GM21528 (cell line): ENCODE data around the gene NOTUM.

Experiments
- ATAC-seq: cut with Tn5 transposase; IDR thresholded peaks from one replicate; pipeline ENCODE4 v1.9.1; 2021; ENCODE audit warnings: mild to moderate bottlenecking, moderate library complexity; ENCODE audit not compliant: unreplicated experiment, low FRiP score

The NOTUM gene

GRCh38 chr17:81961087-81961511 is at the start of gene NOTUM:
Gene NOTUM, minus strand, starts transcription at chr17:81961187. Its CDS starts 278 bp downstream, at chr17:81960909.
- ATAC-seq: no peak

- ATAC-seq: no peak
Measured at GRCh38 chr17:82009413-82009812, 48.4 kb upstream of the NOTUM start.

DNA sequence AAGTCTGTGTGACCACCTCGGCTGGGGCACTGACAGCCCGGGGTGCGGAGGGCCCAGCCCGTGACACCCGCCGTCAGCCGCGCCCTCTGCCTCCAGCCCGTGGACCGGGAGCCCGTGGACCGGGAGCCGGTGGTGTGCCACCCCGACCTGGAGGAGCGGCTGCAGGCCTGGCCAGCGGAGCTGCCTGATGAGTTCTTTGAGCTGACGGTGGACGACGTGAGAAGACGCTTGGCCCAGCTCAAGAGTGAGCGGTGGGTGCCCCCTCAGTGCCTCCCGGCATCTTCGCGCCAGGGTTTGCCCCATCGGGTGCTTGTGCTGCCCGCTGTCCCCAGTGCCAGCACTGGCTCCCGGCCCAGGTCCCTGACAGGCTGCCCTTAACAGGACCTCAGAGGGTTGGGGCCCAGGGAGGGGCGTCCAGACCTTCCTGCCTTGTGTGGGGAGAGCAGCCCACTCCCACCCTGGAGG is 48.0 kb upstream of the NOTUM start:
- no peak for ATAC-seq

DNA sequence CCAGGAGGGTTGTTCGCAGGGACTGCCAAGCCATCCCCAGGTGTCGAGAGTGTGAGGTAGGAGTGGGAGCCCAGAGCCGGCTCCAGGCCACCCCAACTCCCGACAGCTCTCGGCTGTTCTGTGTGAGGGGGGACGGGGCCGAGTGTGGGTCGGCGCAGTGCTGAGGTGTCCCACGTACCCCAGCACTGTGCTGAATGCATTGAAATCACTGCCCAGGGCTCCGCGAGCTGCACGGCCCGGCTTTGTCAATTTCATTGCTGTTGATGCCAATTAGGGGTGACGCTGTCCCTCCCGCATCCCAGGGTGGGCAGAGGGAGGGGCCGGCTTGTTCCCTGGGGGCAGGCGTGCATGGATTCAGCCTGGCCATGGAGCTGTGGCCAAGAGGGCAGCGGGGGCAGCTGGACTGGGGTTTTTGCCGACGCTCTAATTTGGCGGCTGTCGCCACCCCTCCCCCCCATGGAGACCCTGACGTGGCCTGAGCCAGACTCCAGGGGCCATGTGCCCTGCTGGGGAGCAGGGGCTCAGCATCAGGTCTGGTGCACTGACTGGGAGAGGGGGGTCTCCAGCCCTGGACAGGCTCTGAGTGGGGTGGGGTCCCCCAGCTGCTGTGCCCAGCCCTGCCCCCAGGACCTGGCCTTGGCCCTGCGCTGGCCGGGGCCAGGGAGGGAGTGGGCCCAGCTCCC is 47.4 kb upstream of the NOTUM start:
- no peak for ATAC-seq

GRCh38 chr17:82007495-82008257 is 46.7 kb upstream of the NOTUM start:
- ATAC-seq: no peak

- no peak for ATAC-seq
Measured at GRCh38 chr17:82007228-82007494, 46.2 kb upstream of the NOTUM start.

DNA sequence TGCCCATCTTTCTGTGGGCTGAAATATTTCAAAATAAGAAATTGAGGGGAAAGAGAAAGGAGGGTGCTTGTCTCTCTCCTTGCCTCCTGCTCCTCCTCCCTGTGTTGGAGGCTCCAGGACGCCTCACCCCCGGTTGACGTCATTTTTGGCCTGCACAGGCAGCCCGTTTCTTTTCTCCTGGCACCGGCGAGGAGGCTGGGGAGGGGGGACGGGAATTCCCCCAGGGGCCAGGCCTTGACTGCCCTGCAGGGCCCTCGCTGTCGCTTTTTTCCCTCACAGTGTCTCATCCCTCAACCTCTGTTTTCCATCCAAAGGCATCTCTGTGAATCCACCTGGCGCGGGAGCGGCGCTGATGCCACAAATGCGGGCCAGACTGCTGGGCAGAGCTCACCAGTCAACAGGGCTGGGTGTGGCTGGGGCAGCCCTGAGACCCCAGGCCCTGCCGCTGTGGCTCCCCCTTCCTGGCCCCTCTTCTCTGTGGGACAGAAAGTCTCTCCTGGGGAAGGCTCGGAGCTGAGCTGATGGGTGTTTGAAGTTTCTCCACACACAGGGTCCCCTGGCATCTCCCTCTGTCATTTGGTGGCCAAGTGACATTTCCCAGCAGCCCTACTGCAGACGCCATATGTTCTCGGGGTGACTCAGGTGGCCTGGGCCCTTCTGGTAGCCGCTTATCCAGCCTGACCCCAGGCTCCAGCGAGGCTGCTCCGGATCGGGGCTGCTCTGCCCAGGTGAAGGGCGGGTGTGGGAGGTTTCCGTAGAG is 45.7 kb upstream of the NOTUM start:
- no peak for ATAC-seq

DNA sequence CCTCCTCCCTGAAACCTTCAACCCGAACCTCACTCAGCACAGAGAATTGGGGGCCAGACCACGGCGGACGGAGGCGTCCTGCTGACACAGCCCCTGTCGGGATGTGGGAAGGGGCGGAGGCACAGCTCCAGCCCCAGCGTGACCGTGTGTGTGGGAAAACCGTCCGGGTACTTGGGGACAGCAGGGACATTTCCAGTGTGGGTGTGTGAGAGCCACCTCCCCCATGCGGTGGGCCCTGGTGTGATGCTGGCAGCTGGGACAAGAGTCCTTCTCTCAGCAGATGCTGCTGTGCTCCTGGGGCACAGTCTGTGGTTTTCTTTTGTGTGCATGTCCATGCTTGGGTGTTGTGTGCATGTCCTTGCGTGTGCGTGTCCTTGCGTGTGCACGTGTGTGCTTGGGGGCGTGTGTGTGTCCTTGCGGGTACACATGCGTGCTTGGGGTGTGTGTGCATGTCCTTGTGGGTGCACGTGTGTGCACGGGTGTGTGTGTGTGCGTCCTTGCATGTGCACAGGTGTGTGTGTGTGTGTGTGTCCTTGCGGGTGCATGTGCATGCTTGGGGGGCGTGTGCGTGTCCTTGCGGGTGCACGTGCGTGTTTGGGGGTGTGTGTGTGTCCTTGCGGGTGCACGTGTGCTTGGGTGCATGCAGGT is 44.8 kb upstream of the NOTUM start:
- no peak for ATAC-seq

DNA sequence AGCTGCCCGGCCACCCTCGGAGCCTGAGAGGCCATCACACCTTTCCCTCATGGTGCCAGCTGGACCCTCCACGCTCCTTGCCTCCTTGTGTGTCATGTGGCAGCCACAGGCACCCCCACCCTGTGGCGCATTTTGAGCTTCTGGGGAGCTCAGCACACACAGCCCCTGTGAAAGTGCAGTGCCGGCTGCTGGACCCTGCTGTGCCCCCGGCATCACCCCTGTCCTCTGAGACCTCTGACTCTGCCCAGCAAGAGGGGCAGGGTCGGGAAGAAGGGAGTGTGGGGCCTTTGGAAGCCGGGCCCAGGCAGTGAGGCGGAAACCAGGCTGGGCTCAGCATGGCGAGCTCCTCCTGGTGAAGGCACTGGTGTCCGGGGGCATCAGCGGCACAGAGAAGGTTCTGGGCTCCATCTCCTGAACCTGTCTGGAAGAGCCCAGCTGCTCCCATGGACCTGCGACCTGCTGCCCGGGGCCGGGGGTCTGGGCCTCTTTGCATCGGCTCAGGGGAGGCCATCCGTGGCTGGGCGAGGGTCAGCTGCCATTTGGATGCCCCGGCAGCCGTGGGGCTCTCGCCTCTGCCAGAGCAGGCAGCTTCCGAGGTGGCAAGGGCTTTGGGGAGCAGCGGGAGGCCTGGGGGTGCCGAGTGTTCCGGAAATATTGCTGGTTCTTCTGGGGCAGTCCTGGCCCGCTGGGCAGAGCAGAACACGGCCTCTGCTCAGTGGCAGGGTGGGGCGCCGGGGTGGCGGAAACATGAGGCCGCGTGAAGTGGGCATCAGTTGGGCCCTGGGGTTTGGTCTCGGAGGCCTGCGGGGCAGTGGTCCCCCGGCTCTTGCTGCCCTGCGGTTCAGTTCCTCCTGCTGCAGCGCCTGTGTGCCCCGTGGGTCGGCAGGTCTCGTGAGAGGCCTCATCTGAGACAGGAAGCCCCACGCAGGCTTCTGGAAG is 43.8 kb upstream of the NOTUM start:
- ATAC-seq: no peak

DNA sequence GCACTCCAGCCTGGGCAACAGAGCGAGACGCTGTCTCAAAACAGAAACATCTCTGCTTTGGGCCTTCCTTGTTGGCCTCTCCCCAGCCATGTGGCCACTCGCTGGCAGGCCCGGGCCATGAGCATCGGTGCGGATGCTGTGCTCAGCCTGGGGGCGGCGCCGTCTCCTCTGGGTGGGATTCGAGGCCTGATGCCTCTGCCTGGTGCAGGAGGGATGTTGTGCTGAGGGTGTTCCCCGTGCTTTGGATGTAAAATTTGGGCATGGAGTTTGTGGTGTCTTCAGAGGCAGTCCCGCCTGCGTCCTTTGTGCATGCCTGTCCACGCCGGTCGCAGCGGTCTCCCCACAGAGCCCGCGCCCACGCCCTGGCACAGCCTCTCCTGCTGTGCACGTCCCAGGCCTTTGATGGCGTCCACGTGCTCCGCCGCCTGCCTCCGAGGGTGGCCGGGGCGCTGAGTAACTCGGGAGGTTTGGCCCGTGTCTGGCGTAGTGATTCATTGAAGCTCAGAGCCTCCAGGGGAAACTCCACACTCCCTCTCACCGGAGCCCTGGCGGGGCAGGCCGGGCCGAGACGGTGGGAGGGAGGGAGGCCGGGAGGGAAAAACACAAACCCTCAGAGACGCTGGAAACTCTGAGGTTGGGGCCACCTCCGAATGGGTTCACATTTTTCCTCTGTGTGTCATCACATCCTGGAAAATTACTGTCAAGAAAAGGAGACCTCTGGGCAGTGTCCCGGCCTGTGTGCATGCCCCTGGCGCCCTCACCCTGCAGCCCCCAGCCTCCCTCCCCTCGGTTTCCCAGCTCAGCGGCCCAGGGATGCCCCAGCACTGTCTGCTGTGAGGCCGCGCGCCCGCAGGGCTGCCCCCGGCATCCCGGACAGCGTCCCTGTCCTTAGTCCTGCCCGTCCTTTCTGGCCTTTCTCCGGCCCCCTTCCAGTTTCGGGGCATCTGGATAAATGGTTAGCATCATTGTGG is 42.7 kb upstream of the NOTUM start:
- ATAC-seq: no peak

DNA sequence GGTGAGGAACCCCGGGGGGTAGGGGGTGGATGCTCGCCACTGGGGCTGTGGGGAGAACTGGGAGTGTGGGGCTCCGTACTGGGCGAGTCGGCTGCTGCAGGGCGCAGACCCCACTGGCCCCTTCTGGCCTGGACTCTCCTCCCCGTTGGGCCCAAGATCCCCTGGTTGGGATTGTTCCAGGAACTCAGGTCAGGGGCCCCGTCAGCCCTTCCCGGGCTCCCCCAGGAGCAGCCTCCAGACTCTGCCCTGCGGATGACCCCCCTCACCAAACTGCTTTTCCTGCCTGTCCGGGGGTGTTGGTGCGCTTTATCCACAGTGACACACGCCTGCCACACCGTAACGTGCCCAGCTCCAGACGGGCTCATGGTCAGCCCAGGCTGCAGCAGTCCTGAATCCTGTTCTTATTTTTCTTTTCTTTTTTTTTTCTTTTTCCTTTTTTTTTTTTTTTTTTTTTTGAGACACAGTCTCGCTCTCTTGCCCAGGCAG is 40.6 kb upstream of the NOTUM start:
- ATAC-seq: no peak

DNA sequence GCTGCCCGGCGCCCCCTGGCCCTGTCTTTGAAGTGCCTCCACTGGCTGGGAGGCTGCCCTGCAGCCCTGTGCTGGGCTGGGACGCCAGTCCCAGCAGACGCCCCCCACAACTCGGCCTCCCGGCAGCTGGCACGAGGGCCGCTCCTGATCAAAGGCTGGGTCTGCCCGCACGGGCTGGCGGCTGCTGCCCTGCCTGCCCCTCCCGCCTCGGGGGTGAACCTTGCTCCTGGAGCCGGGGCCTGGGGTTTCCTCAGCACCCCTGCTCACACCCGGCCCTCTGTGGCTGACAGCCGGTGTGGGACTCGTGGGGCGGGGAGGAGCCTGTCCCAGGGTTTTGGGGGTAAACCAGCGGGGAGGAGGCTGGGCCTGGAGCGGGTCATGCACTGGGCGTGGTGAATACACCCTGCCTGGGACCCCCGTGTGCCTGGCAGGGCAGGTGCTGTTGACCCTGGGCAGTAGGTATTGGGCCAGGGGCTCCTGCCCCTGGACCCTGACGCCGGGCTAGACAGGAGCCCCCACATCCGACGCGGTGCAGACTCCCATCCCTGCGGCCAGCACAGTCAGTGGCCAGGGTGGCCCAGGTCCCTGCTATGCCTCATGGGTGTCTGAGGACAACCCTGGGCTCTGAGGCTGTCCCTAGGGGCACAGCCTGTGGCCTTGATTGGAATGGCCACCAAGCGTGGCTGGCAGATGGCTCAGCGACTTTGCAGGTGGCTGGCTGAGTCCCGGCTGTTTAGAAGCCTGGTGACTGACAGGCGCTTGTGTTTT is 40.0 kb upstream of the NOTUM start:
- ATAC-seq: no peak

DNA sequence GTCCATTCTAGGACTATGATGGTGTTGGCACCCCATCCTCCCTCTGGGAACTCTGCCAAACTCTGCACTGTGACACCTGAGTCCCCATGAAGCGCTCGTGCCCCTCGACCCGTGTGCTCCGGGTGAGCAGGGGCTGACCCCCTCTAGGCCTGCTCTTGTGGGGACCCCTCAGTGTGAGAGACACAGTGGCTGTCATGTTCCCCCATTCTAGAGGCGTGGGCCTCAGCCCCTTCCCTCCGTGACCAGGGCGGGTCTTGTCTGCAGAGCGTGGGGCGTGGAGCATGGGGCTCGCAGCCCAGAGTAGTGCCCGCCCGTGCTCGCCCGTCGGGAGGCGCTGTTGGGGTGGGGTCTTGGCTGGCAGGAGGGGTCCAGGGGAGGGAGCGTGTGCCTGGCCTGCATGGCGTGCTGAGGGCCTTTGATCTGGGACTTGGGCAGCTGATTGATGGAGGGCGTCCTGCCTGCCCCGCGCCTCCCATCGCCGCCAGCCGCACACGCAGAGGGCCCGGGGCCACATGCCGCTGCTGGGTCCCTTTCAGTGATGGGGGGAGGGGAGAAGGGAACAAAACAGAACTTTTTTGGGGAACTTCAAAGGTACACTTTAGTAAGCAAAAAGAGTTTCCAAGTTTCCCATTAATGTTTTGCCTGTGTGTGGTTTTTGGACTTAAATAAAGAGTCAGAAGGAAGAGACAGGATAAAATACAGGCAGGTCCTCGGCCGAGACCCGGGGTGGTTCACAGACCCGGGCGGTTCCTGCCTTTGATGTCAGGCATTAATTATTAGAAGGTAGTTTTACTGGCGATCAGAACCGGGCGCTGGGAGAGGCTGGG is 39.2 kb upstream of the NOTUM start:
- no peak for ATAC-seq

GRCh38 chr17:81999587-81999975 is 38.6 kb upstream of the NOTUM start:
- no peak for ATAC-seq

DNA sequence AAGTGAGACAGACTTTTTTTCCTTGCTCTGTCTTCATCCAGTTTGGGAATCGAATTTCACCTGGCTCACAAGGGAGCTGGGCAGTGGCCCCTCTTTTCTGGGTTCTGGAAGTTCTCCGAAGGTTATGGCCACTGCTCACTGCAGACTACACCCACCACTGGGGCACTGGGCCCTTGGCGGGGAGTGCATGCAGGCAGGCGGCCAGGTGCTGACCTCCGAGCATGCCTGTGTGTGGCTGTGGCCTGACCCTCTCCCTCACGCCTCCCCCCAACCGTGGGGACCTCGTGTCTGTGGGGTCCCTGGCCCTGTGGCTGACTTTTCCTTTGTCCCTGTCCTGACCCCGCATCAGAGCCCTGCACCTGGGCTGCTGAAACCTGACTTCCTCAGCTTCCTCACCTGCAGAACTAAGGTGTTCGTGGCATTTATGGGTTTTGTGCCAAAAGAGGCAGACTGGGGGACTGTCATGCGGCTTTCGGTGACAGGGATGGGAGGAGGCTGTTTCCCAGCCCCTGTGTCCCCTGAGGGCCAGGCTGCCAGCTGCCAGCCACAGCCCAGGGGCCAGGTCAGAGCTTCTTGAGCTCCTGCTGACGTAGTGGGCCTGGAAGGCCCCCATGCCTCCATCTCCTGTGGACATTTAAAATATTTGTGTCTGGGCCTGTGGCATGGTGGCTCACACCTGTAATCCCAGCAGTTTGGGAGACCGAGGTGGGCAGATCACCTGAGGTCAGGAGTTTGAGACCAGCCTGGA is 37.9 kb upstream of the NOTUM start:
- ATAC-seq: no peak

DNA sequence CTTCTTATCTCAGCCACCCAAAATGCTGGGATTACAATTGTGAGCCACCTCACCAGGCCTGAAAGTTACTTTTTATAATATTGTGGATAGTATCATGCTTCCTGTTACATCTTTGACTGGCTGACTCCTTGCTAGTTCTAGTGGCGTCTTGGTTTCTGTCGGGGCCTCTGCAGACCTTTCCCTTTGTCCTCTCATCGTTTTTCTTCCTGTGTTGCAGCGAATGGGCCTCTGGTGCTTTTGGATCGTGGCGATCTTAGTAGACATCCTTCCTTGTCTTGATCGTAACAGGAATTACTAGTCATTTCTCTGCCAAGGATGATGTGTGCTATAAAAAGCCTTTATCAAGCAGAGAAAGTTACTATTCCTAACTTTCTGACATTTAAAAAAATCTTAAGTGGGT is 37.2 kb upstream of the NOTUM start:
- no peak for ATAC-seq
